NCI-H187 treated with DMSO at 0.1 percent for 48 hours (cell line): Measurements from ENCODE around the gene ARMC9.

Source experiments
- DNase-seq: peaks from one replicate; lab custom pipeline; 2025; lab: John Stamatoyannopoulos, UW

The ARMC9 gene

DNA sequence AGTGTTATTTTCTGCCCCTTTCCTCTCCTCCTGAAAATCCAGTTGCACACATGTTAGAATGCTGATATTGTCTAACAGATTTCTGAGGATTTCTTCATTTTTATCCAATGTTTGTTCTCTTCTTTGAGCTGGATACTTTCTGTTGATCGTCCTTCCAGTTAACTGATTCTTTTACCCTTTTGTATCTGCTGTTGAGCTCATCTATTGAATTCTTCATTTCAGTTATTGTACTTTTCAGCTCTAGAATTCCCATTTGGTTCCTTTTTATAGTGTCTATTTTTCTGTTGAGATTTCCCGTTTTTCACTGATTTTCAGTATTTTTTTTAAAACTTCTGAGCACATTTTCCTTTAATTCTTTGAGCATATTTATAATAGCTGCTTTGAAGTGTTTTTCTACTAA lies 119.1 kb downstream of the ARMC9 start:
- no peak for DNase-seq

DNA sequence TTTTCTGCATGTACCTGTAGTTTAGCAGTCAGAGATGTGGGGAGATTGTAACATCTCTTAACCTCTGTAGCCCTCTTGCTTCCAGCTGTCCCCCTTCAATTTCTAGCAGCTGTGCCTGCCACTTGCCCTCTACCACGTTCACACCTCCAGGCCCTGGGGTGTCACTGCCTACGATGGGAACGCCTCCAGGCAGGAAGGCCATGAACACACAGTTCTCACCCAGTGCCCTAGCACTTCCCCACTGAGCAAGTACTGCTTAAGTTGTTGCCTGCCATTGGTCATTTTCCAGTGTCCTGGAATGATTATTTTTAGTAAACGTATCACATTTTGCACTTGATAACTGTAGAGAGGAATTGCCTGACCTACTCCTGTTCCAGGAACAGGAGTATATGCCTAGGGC lies 120.0 kb downstream of the ARMC9 start:
- DNase-seq: no peak

DNA sequence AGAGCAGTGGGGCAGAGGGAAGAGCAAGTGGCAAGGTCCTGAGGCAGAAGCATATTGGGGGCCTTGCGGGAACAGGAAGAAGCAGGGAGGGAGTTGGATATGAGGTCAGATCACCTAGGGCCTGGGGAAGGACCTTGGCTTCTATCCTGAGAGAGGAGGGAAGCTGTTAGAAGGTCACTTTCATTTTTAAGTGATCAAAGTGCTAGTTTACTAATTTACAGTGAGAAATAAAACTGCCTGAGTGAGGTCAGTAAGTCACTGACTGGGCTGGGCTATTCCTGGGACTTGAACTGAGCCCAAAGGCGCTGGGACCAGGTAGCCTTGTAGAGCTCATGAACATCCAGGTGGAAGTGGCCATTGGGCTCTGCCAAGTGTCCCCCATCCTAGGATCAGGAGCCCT lies 120.5 kb downstream of the ARMC9 start:
- no peak for DNase-seq

DNA sequence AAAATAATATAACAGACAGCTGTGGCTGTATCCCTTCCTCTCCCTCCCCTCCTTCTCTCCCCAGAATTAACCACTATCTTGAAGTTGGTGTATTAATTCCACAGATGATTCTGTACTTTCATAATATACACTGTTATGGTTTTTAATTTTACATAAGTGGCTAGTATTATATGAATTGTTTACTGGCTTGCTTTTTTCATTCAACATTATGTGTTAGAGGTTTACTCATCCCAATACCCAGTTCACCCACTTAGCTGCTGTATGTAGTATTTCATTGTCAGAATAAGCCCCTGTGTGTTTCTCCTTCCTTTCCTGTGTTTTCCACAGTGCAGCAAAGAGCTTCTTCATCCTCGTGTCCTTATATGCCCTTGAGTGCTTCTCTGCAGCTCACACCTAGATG lies 121.4 kb downstream of the ARMC9 start:
- no peak for DNase-seq

DNA sequence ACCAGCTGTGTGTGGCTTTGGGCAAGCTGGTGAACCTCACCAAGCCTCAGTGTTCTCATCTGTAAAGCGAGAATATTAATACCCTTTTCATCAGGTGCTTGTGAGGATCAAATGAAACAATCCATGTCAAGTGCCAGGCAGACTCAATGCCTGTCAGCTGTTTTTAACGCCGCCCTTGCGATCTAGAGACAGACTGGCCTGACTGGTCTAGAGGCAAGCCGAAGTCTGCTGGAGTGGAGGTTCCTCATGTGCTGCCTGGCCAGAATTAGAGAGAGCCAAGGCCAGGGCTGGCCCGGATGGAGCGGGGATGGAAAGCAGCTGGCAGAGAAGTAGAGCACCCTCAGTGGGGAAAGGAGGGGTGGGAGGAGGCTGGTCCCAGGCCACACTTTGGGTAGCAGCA lies 122.6 kb downstream of the ARMC9 start:
- DNase-seq: no peak

DNA sequence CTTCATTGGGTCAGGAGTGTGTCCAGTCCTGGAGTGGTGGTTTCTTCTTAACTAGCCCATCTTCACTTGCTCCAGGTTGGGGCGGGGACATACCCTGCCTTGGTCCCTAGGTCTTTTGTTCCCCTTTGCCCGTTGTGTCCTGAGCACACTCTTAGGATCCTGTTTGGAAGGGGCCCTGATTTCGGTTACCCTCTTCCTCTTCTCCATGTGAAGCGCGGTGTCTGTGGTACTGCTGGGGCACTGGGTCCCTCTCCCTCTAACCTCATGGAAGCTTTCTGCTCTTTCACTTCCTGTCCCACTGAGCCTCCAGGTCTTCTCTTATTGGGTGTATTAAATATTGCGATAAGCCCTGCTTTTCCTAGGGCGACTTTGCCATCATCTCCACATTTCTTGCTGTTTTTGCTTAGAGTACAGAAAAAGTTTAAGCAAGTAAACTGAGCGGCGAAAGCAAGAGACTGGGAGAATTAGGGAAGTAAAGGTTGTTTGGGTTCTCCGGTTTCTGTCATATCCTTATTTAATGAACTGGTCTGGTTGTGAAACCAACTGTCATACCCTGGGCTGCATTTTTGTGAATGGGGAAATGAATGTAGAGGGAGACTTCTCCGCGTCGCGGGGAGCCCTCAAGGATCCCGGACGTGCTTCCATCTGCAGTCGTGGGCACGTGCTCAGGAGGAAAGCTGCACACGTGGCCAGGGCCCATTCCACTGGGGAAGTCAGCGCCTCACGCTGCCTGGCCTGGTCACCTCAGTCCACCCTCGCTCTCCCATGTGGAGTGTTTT lies 123.3 kb downstream of the ARMC9 start:
- no peak for DNase-seq

DNA sequence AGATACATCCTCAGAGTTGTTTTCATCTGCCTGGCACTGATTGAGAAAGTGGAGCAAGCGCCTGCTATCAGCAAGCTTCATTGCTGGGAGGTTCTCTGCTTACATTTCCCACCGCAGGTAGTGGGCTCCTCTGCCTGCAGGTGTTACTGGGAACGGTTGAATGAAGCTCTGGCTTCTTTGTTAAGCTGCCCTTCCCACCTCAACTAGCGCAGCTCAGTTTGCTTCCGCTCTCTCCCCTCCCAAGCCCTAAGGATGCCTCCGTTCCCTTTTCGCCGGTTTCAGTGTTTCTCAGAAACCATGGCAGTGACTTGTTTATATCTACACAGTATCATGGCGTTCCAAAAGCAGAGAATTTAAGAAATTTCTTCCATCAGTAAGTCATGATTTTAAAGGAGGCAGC lies 124.9 kb downstream of the ARMC9 start:
- no peak for DNase-seq

DNA sequence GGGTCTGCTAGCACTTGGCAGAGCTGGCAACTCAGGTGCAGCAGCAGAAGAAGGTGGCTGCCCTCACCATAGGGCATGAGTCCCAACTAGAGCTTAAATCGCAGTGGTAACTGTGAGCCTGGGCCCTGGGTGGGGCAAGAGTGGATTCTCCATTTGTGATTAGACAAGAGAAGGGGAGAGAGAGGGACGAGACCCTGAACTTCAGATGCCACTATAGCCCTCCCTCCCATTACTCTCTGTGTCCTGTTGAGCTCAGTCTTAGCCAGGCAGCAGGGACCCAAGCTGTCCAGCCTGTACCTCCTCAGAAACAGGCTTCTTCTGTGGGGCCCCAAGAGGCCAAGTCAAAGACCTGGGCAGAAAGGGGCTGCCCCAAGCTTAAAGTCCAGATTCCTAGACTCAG lies 127.4 kb downstream of the ARMC9 start:
- no peak for DNase-seq

DNA sequence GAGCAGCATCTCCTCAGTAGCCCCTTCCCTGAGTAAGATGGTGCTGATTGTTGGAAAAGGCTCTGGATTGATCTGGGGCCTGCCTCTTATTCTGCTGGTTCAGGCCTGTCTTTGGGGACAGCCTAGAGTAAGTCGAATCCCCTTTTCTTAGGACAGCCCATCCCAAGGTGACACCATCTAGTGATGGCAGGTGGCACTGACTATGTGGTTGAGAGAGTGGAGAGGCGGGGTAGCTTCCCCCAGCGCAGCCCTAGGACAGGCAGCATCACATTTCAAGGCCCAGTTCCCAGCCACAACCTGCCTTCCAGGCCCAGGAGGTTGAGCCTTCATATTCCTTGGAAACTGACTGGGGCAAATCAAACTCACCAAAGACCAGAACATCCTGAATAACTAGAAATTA lies 128.0 kb downstream of the ARMC9 start:
- no peak for DNase-seq

DNA sequence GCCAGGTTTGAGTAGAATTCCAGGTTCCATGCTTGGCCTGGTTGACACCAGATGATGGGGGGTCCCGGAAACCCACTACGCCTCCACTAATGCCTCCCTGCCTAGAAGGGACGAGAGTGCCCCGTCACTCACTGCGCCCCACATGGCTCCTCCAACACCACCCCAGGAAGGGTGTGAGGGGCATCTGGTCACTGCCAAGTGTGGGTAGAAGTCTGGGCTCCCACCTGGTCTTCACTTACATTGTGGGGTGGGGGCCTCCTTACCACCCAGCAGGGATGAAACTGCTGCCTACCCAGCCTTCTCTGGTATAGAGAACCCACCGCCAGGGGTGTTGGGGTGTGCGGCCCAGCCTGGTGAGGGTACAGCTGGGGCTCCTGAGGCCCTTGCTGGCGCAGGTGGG lies 131.9 kb downstream of the ARMC9 start:
- no peak for DNase-seq

DNA sequence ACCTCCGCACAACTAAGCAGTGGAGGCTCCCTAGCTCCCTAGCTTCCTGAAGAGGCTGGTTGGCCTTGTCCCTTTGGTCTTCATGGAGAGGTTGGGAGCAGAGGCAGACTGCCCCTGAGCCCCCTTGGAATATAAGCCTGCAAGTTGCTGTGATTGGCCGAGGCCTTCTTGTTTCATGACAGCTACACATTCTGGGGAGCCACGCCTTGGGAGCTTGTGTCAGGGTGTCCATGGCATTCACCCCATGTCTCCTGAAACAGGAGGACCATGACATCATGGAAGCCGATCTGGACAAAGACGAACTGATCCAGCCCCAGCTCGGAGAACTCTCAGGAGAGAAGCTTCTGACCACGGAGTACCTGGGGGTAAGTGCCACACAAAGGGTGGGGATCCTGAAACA lies 133.1 kb downstream of the ARMC9 start:
- no peak for DNase-seq

DNA sequence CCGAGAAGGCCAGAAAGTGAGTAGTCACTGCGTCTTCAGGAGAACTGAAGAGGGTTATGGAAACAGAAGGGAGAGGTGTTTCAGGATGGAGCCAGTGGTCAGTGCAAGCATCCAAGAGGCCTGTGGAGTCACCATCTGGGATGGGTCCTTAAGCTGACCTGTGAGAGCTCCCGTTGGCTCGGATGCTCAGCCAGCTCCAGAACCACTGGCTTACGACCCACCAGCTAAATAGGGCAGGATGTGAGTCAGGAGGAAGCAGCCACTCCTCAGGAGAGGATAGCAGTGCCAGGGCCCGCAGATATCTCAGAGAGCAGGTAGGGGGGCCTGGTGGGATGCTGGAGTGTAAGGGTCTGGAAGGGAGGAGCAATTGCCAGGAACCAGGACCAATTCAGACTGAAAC lies 134.0 kb downstream of the ARMC9 start:
- no peak for DNase-seq

DNA sequence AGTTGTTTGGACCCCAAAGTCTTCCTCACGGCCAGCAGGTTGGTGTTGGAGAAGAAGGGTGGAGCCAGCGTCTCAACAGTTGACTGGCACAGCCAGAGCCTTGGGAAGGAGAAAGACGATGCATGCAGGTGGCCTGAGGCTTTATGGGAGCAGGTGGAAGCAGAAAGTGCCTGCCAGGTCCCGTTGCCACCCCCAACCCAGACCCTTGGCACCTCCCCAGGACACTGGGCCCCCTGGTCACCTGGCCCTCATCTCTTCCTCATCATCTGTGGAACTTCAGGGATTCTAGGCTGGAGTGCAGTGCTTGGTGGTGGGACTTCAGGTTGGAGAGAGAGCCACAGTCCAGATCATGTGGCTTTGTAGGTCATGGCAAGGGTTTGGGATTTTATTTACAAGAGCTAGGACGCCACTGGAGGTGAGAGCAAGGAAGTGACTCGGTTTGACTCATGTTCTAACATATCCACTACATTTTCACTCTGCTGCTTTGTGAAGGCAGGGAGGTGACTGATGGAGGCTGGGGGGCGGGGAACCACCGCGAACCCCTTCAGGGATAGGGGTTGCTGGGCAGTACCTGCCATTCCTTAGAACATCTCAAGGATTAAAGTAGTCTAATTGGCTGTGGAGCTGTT lies 134.6 kb downstream of the ARMC9 start:
- no peak for DNase-seq

DNA sequence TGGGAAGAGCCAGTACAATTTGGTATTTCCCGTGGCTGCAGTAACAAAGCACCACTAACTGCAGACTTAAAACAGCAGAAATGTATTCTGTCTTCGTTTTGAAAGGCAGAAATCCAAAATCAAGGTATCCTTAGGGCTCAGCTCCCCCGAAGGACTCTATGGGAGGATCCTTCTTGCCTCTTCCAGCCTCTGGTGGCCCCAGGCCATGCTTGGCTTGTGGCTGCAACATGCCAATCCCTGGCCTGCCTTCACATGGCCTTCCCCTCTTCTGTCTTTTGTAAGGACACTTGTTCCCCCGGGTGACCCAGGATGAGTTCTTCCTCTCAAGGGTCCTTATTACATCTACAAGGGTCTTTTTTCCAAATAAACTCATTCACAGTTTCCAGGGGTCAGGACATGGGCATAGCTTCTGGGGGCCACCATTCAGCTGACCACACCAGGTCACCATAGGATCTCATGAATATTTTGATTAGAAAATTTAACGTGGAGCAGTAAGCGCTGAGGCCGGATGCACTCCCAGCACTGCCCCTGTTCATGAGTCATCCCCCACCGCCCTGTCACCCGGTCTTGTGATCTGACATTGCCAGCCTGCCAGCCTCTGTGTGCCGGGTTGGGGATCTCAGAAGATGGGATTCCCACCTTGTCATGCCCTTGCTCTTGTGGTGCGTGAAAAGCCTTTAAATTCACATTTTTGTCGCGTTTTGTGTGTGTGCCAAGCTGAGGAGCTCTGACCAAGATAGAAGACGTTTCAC lies 135.9 kb downstream of the ARMC9 start:
- DNase-seq: no peak

DNA sequence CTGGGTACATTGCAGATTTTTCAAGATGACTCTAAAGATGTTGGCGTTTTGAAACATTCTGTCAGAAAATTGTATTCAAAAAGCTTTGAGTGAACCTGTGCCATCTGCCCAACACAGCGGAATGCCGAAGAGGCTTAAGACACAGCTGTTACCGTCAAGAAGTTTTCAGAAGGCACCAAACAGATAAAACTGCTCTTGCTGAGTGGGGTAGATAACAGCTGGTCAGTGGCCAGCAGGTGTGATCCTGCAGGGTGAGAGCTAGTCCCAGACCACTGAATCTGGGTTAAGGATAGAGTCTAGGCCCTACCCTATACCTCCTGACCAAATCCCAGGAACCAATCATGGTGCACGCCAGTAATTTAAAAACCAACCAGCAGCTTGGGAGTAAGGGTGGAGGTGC lies 136.6 kb downstream of the ARMC9 start:
- DNase-seq: no peak

DNA sequence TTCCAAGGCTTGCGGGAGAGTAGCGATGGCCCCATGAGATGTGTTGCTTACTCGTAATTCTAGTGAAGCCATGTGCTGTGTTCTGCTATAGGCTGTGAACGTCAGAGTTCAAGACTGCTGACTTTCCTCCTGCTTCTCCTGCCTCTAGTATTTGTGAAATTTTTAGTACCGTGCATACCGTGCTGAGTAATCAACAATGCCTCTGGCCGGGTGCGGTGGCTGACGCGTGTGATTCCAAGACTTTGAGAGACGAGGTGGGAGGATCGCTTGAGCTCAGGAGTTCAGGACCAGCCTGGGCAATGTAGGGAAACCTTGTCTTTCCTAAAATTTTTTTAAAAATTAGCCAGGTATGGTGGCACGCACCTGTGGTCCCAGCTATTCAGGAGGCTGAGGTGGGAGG lies 137.2 kb downstream of the ARMC9 start:
- no peak for DNase-seq

DNA sequence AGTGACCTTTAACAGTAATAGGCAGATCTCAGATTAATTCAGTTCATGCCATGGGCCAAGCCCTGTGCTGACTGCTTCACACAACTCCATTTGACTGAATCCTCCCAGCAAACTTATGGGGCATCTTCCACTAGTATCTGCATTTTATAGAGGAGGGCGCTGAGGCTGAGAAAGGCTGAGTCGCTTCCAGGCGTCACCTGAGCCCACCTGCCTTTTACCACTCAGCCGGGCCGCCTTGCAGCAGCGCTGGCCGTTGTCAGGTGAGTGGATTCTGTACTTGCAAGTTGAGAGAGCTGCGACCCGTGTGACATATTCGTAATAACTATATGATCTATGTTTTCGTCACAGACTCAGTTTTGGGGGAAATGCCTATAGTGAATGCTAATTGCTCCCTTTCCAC lies 137.8 kb downstream of the ARMC9 start:
- DNase-seq: no peak

DNA sequence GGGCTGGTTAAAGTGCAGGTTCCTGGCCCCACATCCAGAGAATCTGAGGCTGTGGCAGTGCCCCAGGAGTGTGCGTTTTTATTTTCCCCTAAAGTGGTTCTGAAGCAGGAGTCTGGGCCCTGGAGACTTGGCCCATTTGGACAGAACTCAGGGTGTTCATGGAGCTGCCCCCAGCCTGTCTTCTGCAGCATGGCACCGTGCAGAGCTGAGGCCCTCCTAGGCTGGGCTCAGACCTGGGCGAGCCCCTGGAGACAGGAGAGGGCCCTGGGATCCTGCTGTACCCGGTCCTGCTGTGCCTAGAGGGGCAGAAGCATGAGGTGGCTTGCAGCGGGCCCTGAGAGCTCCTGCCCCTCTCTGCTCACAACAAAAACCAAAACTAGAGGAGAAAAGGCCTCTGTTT lies 138.3 kb downstream of the ARMC9 start:
- no peak for DNase-seq

DNA sequence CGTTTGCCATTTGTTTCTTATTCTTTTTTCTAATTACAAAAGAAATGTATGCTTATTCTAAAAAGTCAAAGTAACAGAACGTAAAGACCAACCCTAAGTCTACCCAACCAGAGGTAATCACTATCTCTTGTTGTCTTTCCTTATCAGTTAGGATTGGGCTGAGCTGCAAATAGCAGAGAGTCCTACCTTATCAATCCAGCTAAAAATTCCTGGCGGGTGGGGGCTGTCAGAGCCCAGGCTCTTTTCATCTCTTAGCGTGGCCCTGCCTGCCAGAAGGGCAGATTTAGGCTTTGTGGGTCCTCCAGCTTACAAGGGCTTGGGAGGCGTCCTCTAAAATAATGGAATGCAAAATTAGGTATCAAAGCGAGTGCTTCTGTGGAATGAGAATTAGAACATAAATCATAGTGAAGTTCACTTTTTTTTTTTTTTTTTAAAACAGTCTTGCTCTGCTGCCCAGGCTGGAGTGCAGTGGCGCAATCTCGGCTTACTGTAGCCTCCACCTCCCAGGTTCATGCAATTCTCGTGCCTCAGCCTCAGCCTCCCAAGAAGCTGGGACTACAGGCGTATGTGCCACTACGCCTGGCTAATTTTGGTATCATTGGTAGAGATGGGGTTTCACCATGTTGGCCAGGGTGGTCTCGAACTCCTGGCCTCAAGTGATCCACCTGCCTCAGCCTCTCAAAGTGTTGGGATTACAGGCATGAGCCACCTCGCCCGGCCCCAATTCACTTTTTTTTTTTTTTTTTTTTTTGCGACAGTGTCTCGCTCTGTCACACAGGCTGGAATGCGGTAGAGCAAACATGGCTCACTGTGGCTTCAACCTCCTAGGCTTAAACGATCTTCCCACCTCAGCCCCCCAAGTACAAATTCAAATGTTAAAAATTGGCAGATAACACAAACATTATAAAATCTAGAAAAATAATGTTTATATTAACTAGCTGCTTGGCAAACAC lies 139.7 kb downstream of the ARMC9 start:
- no peak for DNase-seq

DNA sequence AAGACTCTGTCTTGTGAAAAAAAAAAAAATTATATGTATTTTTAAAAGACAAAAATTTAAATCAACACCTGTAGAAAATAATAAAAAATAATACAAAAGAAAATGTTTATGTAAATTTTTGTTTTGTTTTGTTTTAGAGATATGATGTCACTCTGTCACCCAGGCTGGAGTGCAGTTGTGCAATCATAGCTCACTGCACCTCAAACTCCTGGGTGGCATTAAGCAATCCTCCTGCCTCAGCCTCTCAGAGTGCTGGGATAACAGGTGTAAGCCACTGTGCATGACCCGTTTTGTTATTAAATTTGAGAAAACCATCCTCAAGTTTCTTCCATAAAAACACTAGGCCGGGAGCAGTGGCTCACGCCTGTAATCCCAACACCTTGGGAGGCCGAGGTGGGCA lies 140.9 kb downstream of the ARMC9 start:
- no peak for DNase-seq

DNA sequence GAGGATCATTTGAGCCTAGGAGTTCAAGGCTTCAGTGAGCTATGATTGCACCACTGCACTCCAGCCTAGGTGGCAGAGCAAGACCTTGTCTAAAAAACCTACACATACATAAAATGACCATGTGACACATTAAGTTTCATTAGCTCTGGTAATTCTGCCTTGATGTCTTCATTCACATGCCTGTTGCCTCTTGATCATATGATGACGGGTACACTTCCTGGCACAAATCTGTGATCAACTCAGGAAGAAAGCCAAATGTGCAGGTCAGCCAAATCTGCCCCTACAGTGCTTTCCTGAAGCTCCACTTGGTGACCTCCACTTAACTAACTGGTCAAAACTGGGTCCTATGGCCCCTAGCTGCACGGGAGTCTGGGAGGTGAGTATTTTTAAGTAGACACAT lies 142.7 kb downstream of the ARMC9 start:
- DNase-seq: no peak

DNA sequence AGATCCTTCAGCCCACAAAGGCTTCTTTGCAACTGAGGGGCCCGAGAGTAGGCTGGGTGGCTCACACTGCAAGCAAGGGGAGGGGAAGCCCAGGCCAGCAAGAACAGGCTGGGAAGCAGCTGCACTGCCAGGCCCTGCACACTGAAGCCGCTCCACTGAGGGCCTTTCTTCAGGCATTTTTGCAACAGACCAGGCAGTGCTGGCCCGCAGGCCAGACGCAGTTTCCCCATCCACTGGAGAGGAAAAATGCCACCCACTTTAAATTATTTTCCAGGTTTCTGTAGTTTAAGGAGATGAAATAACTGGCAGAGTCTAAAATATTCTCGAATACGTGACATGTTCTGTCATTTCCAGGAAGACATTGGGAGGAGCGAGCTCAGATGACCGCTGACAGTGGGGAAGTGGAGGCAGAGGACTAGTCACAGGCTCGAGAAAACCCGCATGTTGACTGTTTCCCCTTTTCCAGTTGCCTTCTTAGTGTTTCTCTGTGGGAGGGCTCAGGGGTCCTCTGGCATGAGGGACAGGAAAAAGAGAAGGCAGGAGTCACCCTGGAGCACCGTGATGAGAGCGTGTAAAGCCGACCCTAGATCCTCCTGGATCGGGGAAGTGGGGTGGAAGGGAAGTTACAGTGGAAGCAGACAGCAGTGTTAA lies 143.8 kb downstream of the ARMC9 start:
- DNase-seq: no peak
